ENCODE data around the gene SHISA4. TPM values are rescaled to one million over a fixed set of nuclear protein-coding genes. Genes with fewer than 3 reads are reported as not detected.

The SHISA4 gene
- total RNA-seq, 1 donor from 2014 or later: 8.6 TPM

DNA sequence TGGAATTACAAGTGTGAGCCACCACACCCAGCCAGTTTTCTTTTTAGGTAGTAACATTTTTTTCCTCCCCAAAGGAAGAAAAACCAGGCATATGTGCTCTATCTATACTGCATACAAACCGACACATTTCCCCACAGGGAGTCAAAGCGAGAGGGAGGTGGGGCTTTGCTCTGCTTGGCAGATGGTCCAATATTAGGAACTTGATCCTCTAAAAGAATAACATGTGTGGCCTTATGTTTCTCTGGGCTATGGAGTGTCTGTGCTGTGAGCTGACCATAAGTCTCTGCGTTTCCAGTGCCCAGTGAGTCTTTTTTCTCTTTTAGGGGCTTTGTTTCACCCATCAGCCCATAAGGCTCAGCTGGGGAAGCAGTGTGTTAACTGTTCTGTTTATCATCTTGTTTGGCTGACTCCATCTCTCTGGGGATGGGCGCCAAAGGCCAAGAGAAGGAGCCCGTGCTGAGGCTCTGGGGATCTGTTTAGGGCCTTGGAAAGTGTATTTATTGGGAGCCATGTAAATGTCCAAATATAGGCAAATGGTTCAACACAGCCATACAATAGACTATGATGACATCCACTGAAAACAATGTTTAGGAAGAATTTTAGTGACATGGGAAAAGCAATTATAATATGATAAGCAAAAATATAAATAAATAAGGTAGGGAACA is 37.4 kb downstream of the SHISA4 start:
- DNase-seq (no peak), ATAC-seq (no peak)
- Histone ChIP-seq H3K36me3 (no peaks in the 10 kb centered on the region), H3K27ac (no peak overlapping the region), H3K9me3 (no peaks in the 10 kb centered on the region), H3K27me3 (no peaks in the 10 kb centered on the region), H3K4me1 (no peaks in the 10 kb centered on the region), H3K4me3 (no peak overlapping the region)
- TF ChIP-seq, protein P1, sequence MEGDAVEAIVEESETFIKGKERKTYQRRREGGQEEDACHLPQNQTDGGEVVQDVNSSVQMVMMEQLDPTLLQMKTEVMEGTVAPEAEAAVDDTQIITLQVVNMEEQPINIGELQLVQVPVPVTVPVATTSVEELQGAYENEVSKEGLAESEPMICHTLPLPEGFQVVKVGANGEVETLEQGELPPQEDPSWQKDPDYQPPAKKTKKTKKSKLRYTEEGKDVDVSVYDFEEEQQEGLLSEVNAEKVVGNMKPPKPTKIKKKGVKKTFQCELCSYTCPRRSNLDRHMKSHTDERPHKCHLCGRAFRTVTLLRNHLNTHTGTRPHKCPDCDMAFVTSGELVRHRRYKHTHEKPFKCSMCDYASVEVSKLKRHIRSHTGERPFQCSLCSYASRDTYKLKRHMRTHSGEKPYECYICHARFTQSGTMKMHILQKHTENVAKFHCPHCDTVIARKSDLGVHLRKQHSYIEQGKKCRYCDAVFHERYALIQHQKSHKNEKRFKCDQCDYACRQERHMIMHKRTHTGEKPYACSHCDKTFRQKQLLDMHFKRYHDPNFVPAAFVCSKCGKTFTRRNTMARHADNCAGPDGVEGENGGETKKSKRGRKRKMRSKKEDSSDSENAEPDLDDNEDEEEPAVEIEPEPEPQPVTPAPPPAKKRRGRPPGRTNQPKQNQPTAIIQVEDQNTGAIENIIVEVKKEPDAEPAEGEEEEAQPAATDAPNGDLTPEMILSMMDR (IDR thresholded peaks at IDR 0.05): no peak
- intact Hi-C loops (cut with DNase I): no loop called here

DNA sequence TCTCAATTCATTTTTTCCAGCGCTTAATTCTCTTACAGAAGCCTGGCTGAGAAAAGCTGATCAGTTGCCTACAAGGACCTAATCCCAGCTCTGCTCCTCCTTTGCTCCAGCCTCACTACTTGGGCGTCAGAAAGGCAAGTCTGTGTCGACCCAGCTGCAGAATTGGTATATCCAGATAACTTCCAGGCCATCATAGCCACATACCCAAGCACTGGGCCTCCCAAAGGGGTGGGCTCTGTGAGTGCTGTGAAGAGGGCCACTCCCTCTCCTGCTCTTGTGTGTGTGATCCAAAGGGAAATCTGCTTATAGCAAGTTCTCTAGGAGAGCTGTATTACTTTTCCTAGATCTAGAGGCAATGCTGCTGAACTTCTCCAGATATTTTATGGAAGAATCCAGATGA is 39.6 kb downstream of the SHISA4 start:
- Histone ChIP-seq H3K4me3 (no peak overlapping the region), H3K36me3 (no peaks in the 10 kb centered on the region), H3K4me1 (no peaks in the 10 kb centered on the region), H3K27ac (no peak overlapping the region), H3K9me3 (no peaks in the 10 kb centered on the region), H3K27me3 (no peaks in the 10 kb centered on the region)
- intact Hi-C loops (cut with DNase I): no loop called here
- TF ChIP-seq, protein P1 (IDR thresholded peaks at IDR 0.05): no peak
- DNase-seq: no peak
- ATAC-seq: no peak

DNA sequence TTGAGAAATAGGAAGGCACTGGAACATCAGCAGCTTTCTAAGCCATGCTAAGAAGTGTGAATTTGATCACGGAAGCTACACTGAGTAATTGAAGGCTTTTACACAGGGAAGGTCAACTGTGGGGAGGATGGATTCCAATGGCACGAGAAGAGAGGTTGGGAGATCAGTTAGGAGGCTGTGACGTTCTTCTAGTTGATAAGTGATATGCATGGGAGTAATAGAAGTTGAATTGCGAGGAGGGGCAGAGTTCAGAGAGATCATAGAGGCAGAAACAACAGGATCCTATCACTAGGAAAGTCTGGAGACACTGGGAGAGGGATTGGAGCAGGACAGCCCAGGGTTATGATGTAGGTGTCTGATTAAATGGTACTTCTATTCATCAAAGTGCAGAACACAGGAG is 41.4 kb downstream of the SHISA4 start:
- no peak overlapping the region for H3K4me3 ChIP-seq
- H3K36me3 ChIP-seq: no peaks in the 10 kb centered on the region
- TF ChIP-seq, protein P1 (IDR thresholded peaks at IDR 0.05): no peak
- DNase-seq (no peak), ATAC-seq (no peak)
- H3K27ac ChIP-seq: no peak overlapping the region
- no peaks in the 10 kb centered on the region for H3K27me3 ChIP-seq
- intact Hi-C loops (cut with DNase I): no loop called here
- no peaks in the 10 kb centered on the region for H3K4me1 ChIP-seq
- no peaks in the 10 kb centered on the region for H3K9me3 ChIP-seq

DNA sequence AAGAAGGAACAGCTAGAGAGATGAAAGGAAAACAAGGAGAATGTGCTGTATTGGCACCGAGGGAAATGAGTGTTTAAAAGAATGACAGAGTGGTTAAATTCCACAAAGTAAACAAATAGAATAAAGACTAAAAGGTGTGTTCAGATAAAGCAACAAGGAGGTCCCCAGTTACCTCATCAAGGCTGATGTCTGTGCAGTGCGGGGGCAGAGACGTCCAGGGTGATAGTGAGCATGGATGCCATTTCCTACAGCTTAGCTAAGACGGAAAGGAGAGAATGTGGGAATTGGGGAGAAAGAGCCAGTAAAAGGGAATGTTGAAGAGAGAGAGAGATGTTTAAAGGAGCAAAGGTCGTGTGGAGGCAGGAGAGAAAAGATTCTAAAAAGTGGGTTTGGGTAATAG is 42.1 kb downstream of the SHISA4 start:
- H3K9me3 ChIP-seq: no peaks in the 10 kb centered on the region
- no peak overlapping the region for H3K4me3 ChIP-seq
- intact Hi-C loops (cut with DNase I): no loop called here
- no peaks in the 10 kb centered on the region for H3K4me1 ChIP-seq
- TF ChIP-seq, protein P1 (IDR thresholded peaks at IDR 0.05): no peak
- DNase-seq: no peak
- no peaks in the 10 kb centered on the region for H3K36me3 ChIP-seq
- no peaks in the 10 kb centered on the region for H3K27me3 ChIP-seq
- H3K27ac ChIP-seq: no peak overlapping the region
- no peak for ATAC-seq

DNA sequence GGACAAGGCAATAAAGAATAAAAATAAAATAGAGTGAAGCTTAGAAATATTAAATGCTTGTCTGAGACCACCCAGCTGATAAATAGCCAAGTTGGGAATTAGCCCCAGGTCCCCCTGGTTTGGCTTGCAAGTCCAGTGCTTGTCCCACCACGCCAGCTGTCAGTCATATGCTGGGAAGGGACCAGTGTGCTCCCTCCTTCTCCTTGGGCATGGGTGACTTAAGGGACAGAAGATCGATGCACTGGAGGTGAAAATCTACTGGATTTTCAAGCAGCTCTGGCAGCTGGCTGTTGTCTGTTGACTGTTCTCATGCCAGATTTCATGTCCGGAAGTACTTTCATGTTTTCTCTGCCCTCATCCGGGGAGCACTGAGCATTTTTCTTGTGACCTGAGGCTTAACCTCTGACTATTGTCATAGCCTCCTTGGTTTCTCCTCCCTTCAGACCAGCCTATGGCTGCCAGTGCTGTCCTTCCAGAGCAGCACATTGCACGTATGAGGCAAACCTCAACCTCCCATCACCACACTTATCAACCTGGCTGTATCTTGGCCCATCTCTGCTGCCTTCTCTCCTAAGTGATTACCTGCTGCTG is 45.2 kb downstream of the SHISA4 start:
- no peaks in the 10 kb centered on the region for H3K4me1 ChIP-seq

More for the DNA sequence above, 45.2 kb downstream of the SHISA4 start:
- Histone ChIP-seq H3K36me3 (no peaks in the 10 kb centered on the region), H3K4me3 (no peak overlapping the region), H3K9me3 (no peaks in the 10 kb centered on the region), H3K27me3 (no peaks in the 10 kb centered on the region), H3K27ac (no peak overlapping the region)
- intact Hi-C loops (cut with DNase I): no loop called here
- TF ChIP-seq, protein P1 (IDR thresholded peaks at IDR 0.05): no peak
- ATAC-seq (no peak), DNase-seq (no peak)
